Endothelial cell of umbilical vein (primary cell): Measurements from ENCODE around the gene OSGIN1. TPM values are rescaled to one million over a fixed set of nuclear protein-coding genes. Genes with fewer than 3 reads are reported as not detected.

ENCODE experiments used
- BruUV-seq: library from RNA; stranded (reverse); fragments of 400-500 nt; replicated peaks from 2 replicates; lab custom pipeline; 2021; lab: Mats Ljungman, UMichigan
- CTCF ChIA-PET: fragments of 300-600, 350-600 bp; sonication (Branson Sonifier 250); formaldehyde crosslinking; loops from one replicate; lab custom pipeline; 2021; ENCODE audit warnings: antibody characterized with exemption, inconsistent platforms; lab: Charles Lee
- POLR2A ChIA-PET: fragments of 300-600, 350-600 bp; sonication (Branson Sonifier 250); formaldehyde crosslinking; loops from one replicate; lab custom pipeline; 2021; ENCODE audit warnings: antibody characterized with exemption, inconsistent platforms; lab: Charles Lee
- DNase-seq: peaks from one replicate; pipeline ENCODE4 v3.0.0-alpha.2; 2011; ENCODE audit warnings: low read depth, low spot score
- FAIRE-seq: peaks from 2 replicates; lab custom pipeline; 2011; peaks lifted over from hg19 to GRCh38; lab: Jason Lieb, UNC
- H2AFZ ChIP-seq: 2 replicates; pipeline ENCODE4 v1.6.0; 2012; ENCODE audit warnings: low read depth, low read length, control low read depth, inconsistent platforms
- H3K27ac ChIP-seq: 2 replicates; pipeline ENCODE4 v1.5.1; 2011; ENCODE audit warnings: low read depth, mild to moderate bottlenecking, control low read depth, low read length, moderate library complexity; ENCODE audit not compliant: insufficient read depth
- H3K27me3 ChIP-seq, 2 experiments: 2 replicates each; pipeline versions ENCODE4 v1.6.0 to v1.6.1; 2011; ENCODE audit warnings: low read length in 2 of 2, mixed read lengths in 1 of 2; ENCODE audit not compliant: control insufficient read depth in 2 of 2, insufficient read depth in 2 of 2
- H3K36me3 ChIP-seq, 2 experiments: 2 replicates in 1 of 2; 3 replicates in 1 of 2; pipeline ENCODE4 v1.5.1; 2011; ENCODE audit warnings: low read length in 2 of 2, mild to moderate bottlenecking in 1 of 2, moderate library complexity in 1 of 2; ENCODE audit not compliant: control insufficient read depth in 2 of 2, insufficient read depth in 2 of 2; ENCODE audit errors: extremely low read depth in 1 of 2
- H3K4me1 ChIP-seq: 3 replicates; pipeline ENCODE4 v1.5.1; 2011; ENCODE audit warnings: mild to moderate bottlenecking, low read length; ENCODE audit not compliant: control insufficient read depth, insufficient read depth; ENCODE audit errors: extremely low read depth
- H3K4me2 ChIP-seq: 2 replicates; pipeline ENCODE4 v1.6.1; 2011; ENCODE audit warnings: low read length, control low read depth, mixed read lengths; ENCODE audit not compliant: insufficient read depth
- H3K4me3 ChIP-seq, 3 experiments: fragments of 200-600 bp in 1 of 3; sonication (generic), shearing (Covaris generic) in 1 of 3; replicated peaks in 1 of 3; 2 replicates each; pipeline ENCODE4 v1.5.1; 2011 to 2016; ENCODE audit warnings: control low read depth in 3 of 3, low read length in 3 of 3, mild to moderate bottlenecking in 2 of 3, inconsistent platforms in 1 of 3, low read depth in 1 of 3, moderate library complexity in 1 of 3; ENCODE audit not compliant: insufficient read depth in 1 of 3
- H3K79me2 ChIP-seq: 2 replicates; pipeline ENCODE4 v1.6.0; 2012; ENCODE audit warnings: low read length, inconsistent platforms; ENCODE audit not compliant: control insufficient read depth, insufficient read depth
- H3K9ac ChIP-seq: replicated peaks from 2 replicates; pipeline ENCODE3; 2011; ENCODE audit warnings: low read length, control low read depth; ENCODE audit not compliant: insufficient read depth; ENCODE audit errors: extremely low read depth
- H3K9me1 ChIP-seq: replicated peaks from 3 replicates; pipeline ENCODE4 v1.6.0; 2011; ENCODE audit warnings: mild to moderate bottlenecking, low read length; ENCODE audit not compliant: control insufficient read depth, insufficient read depth; ENCODE audit errors: extremely low read depth
- H3K9me3 ChIP-seq: replicated peaks from 2 replicates; pipeline ENCODE4 v1.5.1; 2012; ENCODE audit warnings: low read length, inconsistent platforms; ENCODE audit not compliant: control insufficient read depth, insufficient read depth
- H4K20me1 ChIP-seq: replicated peaks from 2 replicates; pipeline ENCODE3; 2011; ENCODE audit warnings: mild to moderate bottlenecking, low read length; ENCODE audit not compliant: control insufficient read depth, insufficient read depth; ENCODE audit errors: extremely low read depth
- CTCF ChIP-seq, 2 donors: IDR thresholded peaks; 1 replicate in 1 of 2; 2 replicates in 1 of 2; pipeline ENCODE4 v1.5.1; 2011; ENCODE audit warnings: low read length in 2 of 2, mild to moderate bottlenecking in 2 of 2, moderate library complexity in 2 of 2, control low read depth in 1 of 2, inconsistent platforms in 1 of 2, low read depth in 1 of 2; ENCODE audit not compliant: insufficient read depth in 1 of 2; ENCODE audit errors: extremely low read depth in 1 of 2
- EZH2 ChIP-seq: IDR thresholded peaks from 2 replicates; pipeline ENCODE4 v1.6.1; 2012; ENCODE audit warnings: borderline replicate concordance, low read depth, mild to moderate bottlenecking, moderate library complexity, low read length, inconsistent platforms; ENCODE audit not compliant: severe bottlenecking
- FOS ChIP-seq: IDR thresholded peaks from 2 replicates; pipeline ENCODE4 v1.6.1; 2011; ENCODE audit warnings: mild to moderate bottlenecking, low read length, moderate library complexity, borderline replicate concordance; ENCODE audit not compliant: insufficient read depth
- GATA2 ChIP-seq: IDR thresholded peaks from 2 replicates; pipeline ENCODE4 v1.7.0; 2011; ENCODE audit warnings: low read depth, mild to moderate bottlenecking, moderate library complexity, mixed read lengths, low read length; ENCODE audit not compliant: insufficient read length, insufficient read depth
- JUN ChIP-seq: IDR thresholded peaks from 2 replicates; pipeline ENCODE4 v1.6.1; 2011; ENCODE audit warnings: borderline replicate concordance, low read depth; ENCODE audit not compliant: insufficient read length, insufficient read depth
- MAX ChIP-seq: IDR thresholded peaks from 2 replicates; pipeline ENCODE4 v1.6.1; 2011; ENCODE audit not compliant: insufficient read depth, insufficient read length
- MYC ChIP-seq: IDR thresholded peaks from one replicate; pipeline ENCODE4 v1.6.1; 2011; ENCODE audit warnings: mild to moderate bottlenecking, low read depth, low read length
- POLR2A ChIP-seq: IDR thresholded peaks from 2 replicates; pipeline ENCODE4 v1.6.1; 2012; ENCODE audit warnings: low read depth, mild to moderate bottlenecking, control low read depth, low read length
- POLR2AphosphoS5 ChIP-seq: IDR thresholded peaks from 2 replicates; pipeline ENCODE4 v1.6.1; 2012; ENCODE audit warnings: low read depth, mild to moderate bottlenecking, control low read depth, low read length, moderate library complexity; ENCODE audit not compliant: insufficient read depth
- dilution Hi-C: fragments of 300-500 bp; cut with MboI; formaldehyde crosslinking; loops from one replicate; pipeline ENCODE4 v1.15.0; 2019; ENCODE audit warnings: low sequenced_read_pairs; ENCODE audit not compliant: extremely low pct_ligation_motif_present
- intact Hi-C: fragments of 100-400 bp; cut with micrococcal nuclease; formaldehyde crosslinking; loops from one replicate; pipeline ENCODE4 v1.10.0; 2022
- polyA plus RNA-seq, 4 experiments: library from polyadenylated mRNA; depleted of rRNA in 3 of 4; stranded (reverse) in 3 of 4; unstranded in 1 of 4; fragments of >200 nt; gene quantifications; 2 replicates each; pipeline versions ENCODE4 v1.2.1 to v1.2.3, GENCODE V29; 2011 to 2012; ENCODE audit warnings: missing spikeins in 1 of 4
- total RNA-seq: library from RNA; stranded (reverse); gene quantifications from 2 replicates; pipeline ENCODE4 v1.2.3, GENCODE V29; 2021

OSGIN1 gene
- total and polyA plus RNA-seq, 2 donors (not counting 3 experiments of a cell fraction or from before 2014, with no cell fraction given): 9.2 to 11.0 TPM

GRCh38 chr16:83943516-83944050 lies 9.5 kb upstream of the OSGIN1 start:
- no peak overlapping the region for H3K4me2 ChIP-seq
- TF ChIP-seq CTCF (IDR thresholded peaks at IDR 0.05; ENCODE audit: extremely low read depth in 1 of 2, insufficient read depth in 1 of 2, low read depth in 1 of 2, low read length in 2 of 2): no peak
- no peak for TF ChIP-seq MAX
- no peak for TF ChIP-seq MYC
- TF ChIP-seq POLR2AphosphoS5: no peak
- TF ChIP-seq GATA2: no peak
- TF ChIP-seq EZH2: no peak
- no peak for TF ChIP-seq FOS
- no peak for TF ChIP-seq JUN
- no peak for TF ChIP-seq POLR2A
- FAIRE-seq (no peak), DNase-seq (no peak)
- H3K9ac ChIP-seq: no peak overlapping the region
- H3K79me2 ChIP-seq: no peaks in the 10 kb centered on the region
- H3K36me3 ChIP-seq: no peaks in the 10 kb centered on the region
- dilution Hi-C loops: no loop called here
- CTCF ChIA-PET: interaction anchor here (1.1 kb wide), 1 partner anchor 17 kb away, joined by 8 read pairs; no protein-coding TSS in a partner anchor
- H3K9me1 ChIP-seq: no peaks in the 10 kb centered on the region
- intact Hi-C loops: no loop called here
- H3K4me1 ChIP-seq: peaks cover 5% of the 10 kb centered on the region
- H4K20me1 ChIP-seq: no peaks in the 10 kb centered on the region
- H3K27ac ChIP-seq: no peak overlapping the region
- BruUV-seq: no TSS peak
- POLR2A ChIA-PET: no interaction called here
- no peaks in the 10 kb centered on the region for H3K9me3 ChIP-seq
- no peak overlapping the region for H2AFZ ChIP-seq
- H3K27me3 ChIP-seq: no peaks in the 10 kb centered on the region
- H3K4me3 ChIP-seq: no peak overlapping the region
